ENCODE results near the gene ST3GAL3.

DNA sequence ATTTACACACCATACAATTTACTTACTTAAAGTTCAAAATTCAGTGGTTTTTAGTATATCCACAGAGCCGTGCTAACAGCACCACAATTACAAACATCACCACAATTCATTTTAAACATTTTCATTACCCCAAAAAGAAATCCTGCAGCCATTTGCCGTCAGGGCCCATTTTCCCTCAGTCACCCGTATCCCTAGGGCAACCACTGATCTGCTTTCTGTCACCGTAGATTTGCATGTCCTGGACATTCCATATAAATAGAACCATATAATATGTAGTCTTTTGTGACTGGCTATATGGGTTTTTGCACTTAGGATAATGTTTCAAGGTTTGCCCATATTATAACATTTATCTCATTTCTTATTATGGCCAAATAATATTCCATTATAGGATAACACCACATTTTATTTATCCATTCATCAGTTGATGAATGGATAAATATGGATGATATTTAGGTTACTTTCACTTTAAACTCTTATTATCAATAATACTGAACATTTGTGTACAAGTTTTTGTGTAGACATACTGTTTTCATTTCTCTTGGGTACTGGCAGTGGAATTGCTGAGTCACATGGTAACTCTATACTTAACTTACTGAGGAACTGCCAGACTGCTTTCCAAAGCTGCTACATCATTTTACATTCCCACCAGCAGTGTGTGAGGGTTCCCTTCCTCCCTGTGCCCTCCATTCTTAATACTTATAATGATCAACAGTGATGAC lies 68.9 kb downstream of the ST3GAL3 start:
- TF ChIP-seq CTCF (IDR thresholded peaks at IDR 0.05) (no peak), POLR2A (IDR thresholded peaks at IDR 0.05) (no peak)

Data from Peyer's patch (tissue), 4 donors.